ENCODE results near the gene MAPKAP1. TPM values are rescaled to one million over a fixed set of nuclear protein-coding genes. Genes with fewer than 3 reads are reported as not detected.
"Not testable (repeated sequence)": the region's sequence is repeated elsewhere in the genome, so short reads cannot be mapped to it uniquely, and the experiment has no call there.

Gene MAPKAP1
- total RNA-seq, 8 experiments from 2014 or later = 36.0 to 159 (median 58.8) TPM

DNA sequence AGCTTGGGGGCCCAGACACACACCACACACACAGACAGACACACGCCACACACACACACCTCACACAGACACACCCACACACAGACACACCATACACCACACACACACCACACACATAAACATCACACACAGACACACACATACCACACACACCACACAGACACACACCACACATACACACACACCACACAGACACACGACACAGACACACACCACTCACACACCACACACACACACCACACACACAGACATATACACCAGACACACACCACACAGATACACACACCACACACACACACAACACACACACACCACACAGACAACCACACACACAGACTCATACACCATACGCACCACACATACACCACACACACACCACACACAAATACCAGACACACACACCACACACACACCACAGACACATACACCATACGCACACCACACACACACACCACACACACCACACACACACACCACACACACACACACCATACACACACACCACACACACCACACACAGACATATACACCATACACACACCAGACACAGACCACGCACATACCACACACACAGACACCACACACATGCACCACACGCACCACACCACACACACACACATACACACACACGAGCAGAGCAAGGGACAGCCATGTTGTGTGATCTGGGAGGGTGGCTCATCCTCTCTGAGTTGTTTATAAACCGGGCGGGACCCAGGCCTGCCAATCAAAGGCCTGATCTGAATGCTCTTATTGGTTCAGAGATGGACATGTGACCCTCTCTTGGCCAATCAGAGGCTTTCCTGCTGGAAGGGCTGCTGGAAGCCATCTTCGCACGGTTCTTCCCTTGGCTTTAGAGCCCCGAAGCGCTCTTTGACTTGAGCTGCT is 297.1 kb downstream of the MAPKAP1 start:
- Histone ChIP-seq H3K27ac (no peak overlapping the region), H3K4me1 (replicated peaks in 1 of 2) (peaks cover 0 to 9% of the 10 kb centered on the region in 2 donors), H3K4me3 (no peak overlapping the region)
- ATAC-seq (replicated peaks in 6 of 8) = peak in 3 of 8 experiments; percentile 12 to 39 (median 18)
- 82 to 100% (median 100%) methylated on average over 1 to 5 of the region's 13 CpGs; no CpG with 5 or more reads in 3 of the 10 experiments for WGBS, 10 experiments
- in situ Hi-C loops (cut with MboI; ENCODE audit: low pct_unique_long_range_greater_than_20kb in 2 of 9, low sequenced_read_pairs in 9 of 9, unreplicated experiment in 9 of 9) = loop anchor here in 7 of 9 experiments (25.0 kb wide), 5 partner anchors 327 to 1077 kb away; partner anchors contain the start of gene PBX3 (in 2 of the 7)

DNA sequence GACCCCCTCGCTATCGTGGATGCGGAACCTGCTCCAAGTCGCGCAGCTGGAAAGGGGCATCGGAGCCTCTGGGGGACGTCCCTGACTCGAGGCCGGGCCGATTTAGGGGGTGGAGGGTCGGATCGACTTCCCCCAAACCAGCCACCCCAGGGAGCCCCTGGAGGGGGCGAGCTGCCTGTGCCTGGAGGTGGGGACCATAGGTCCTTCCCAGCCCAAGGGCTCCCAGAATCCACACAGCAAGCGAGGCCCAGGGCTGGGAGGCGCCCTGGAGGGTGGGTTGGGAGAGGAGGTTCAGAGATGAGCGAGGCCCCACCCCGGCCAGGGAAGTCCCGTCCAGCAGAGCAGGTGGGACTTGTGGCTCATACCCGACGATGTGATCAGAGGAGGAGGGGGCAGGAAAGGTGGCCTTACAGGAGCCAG is 297.8 kb downstream of the MAPKAP1 start:
- Histone ChIP-seq H3K4me3 (no peak overlapping the region), H3K4me1 (replicated peaks in 1 of 2) (peaks cover 0 to 9% of the 10 kb centered on the region in 2 donors), H3K27ac (no peak overlapping the region)
- WGBS, 10 experiments = 80% methylated on average over 1 of the region's 20 CpGs; no CpG with 5 or more reads in 9 of the 10 experiments
- in situ Hi-C loops (cut with MboI; ENCODE audit: low pct_unique_long_range_greater_than_20kb in 2 of 9, low sequenced_read_pairs in 9 of 9, unreplicated experiment in 9 of 9) = loop anchor here in 7 of 9 experiments (25.0 kb wide), 5 partner anchors 328 to 1078 kb away; partner anchors contain the start of gene PBX3 (in 2 of the 7)
- no peak for ATAC-seq (replicated peaks in 6 of 8)

- 15 to 100% (median 49%) methylated on average over 2 to 20 of the region's 104 CpGs; no CpG with 5 or more reads in 4 of the 10 experiments for WGBS, 10 experiments
- peak; percentile 79 to 95 (median 88) for ATAC-seq (replicated peaks in 6 of 8)
- Histone ChIP-seq H3K27ac (peak overlapping the region in 1 of 2 donors; percentile 0), H3K4me3 (peak overlapping the region; percentile 27 to 48 (median 31)), H3K4me1 (replicated peaks in 1 of 2) (peaks cover 0 to 9% of the 10 kb centered on the region in 2 donors)
- in situ Hi-C loops (cut with MboI; ENCODE audit: low pct_unique_long_range_greater_than_20kb in 2 of 9, low sequenced_read_pairs in 9 of 9, unreplicated experiment in 9 of 9) = loop anchor here in 7 of 9 experiments (25.0 kb wide), 5 partner anchors 329 to 1079 kb away; partner anchors contain the start of gene PBX3 (in 2 of the 7)
These were observed 298.8 kb downstream of the MAPKAP1 start for GRCh38 chr9:125407974-125408900.

GRCh38 chr9:125407432-125407973 is 299.5 kb downstream of the MAPKAP1 start:
- ATAC-seq (replicated peaks in 6 of 8) = peak in 6 of 8 experiments; percentile 1 to 10 (median 2)

GRCh38 chr9:125406810-125407087 is 300.3 kb downstream of the MAPKAP1 start:
- Histone ChIP-seq H3K27ac (no peak overlapping the region), H3K4me3 (no peak overlapping the region), H3K4me1 (replicated peaks in 1 of 2) (peaks cover 0 to 7% of the 10 kb centered on the region in 2 donors)
- ATAC-seq (replicated peaks in 6 of 8) = no peak
- 80 to 100% (median 91%) methylated on average over 3 to 11 of the region's 13 CpGs; no CpG with 5 or more reads in 4 of the 10 experiments for WGBS, 10 experiments
- in situ Hi-C loops (cut with MboI; ENCODE audit: low pct_unique_long_range_greater_than_20kb in 2 of 9, low sequenced_read_pairs in 9 of 9, unreplicated experiment in 9 of 9) = loop anchor here in 7 of 9 experiments (25.0 kb wide), 5 partner anchors 331 to 1081 kb away; partner anchors contain the start of gene PBX3 (in 2 of the 7)

More at GRCh38 chr9:125407432-125407973, 299.5 kb downstream of the MAPKAP1 start:
- 50 to 100% (median 65%) methylated on average over 1 to 2 of the region's 17 CpGs; no CpG with 5 or more reads in 6 of the 10 experiments for WGBS, 10 experiments
- Histone ChIP-seq H3K4me3 (peak overlapping the region; percentile 27 to 48 (median 31)), H3K27ac (no peak overlapping the region), H3K4me1 (replicated peaks in 1 of 2) (peaks cover 0 to 9% of the 10 kb centered on the region in 2 donors)
- in situ Hi-C loops (cut with MboI; ENCODE audit: low pct_unique_long_range_greater_than_20kb in 2 of 9, low sequenced_read_pairs in 9 of 9, unreplicated experiment in 9 of 9) = loop anchor here in 7 of 9 experiments (25.0 kb wide), 5 partner anchors 330 to 1080 kb away; partner anchors contain the start of gene PBX3 (in 2 of the 7)

DNA sequence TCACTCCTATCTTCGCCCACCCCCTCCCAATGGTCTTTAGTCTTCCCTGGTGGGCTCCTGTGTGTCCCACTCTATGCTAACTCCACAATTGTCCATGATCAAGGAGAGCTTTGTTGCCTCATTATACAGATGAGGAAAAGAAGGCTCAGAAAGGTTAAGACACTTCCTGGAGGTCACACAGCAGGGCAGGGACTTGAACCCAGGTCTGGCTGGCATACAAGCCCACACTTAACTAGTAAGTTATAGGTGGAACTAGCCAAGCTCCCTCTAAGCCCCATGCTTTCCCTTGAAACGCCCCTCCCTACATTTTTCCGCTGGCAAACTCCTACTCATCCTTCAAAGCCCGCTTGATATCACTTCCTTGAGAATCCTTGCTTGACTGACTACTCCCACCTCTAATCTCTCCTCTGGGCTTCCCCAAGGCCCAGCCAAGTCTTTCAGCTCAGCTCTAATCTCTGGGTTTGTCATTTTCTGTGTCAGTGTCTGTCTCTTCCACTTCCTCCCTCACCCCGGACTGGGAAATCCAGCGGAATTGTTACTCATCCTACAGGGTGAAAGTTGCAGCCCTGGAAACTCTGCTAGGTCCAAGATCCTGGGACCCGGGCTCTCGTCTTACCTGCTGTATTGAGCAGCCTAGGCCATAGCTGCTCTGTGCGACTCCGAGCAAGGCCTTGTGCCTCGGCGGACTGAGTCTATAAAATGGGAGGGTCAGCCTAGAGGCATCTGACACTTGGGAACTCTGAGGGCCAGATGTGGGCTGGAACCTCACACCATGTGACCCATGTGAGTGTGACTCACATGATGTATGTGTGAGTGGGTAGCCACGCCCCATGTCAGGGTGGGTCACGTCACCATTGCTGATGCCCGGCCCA is 300.8 kb downstream of the MAPKAP1 start:
- ATAC-seq (replicated peaks in 6 of 8) = peak in 5 of 8 experiments; percentile 4 to 71 (median 5)
- in situ Hi-C loops (cut with MboI; ENCODE audit: low pct_unique_long_range_greater_than_20kb in 2 of 9, low sequenced_read_pairs in 9 of 9, unreplicated experiment in 9 of 9) = loop anchor here in 7 of 9 experiments (25.0 kb wide), 5 partner anchors 331 to 1081 kb away; partner anchors contain the start of gene PBX3 (in 2 of the 7)

DNA sequence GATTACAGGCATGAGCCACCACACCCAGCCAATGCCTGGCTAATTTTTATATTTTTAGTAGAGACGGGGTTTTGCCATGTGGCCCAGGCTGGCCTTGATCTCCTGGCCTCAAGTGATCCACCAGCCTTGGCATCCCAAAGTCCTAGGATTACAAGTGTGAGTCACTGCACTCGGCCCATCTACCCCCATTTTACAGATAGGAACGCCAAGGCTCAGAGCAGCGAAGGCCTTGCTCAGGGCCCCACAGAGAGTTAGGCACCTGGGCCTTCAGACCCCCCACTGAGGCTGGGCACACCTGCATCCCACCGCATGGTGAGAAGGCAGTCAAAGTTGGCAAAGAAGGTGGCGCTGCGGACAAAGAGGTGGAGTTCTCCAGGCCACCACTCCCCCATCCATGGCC is 302.3 kb downstream of the MAPKAP1 start:
- ATAC-seq (replicated peaks in 6 of 8) = no peak
- in situ Hi-C loops (cut with MboI; ENCODE audit: low pct_unique_long_range_greater_than_20kb in 2 of 9, low sequenced_read_pairs in 9 of 9, unreplicated experiment in 9 of 9) = loop anchor here in 7 of 9 experiments (25.0 kb wide), 5 partner anchors 333 to 1083 kb away; partner anchors contain the start of gene PBX3 (in 2 of the 7)
- whole genome bisulfite sequencing, 10 experiments = 60 to 84% (median 80%) methylated on average over 1 to 4 of the region's 7 CpGs; no CpG with 5 or more reads in 6 of the 10 experiments

More for the DNA sequence above, 300.8 kb downstream of the MAPKAP1 start:
- 20 to 100% (median 83%) methylated on average over 1 to 7 of the region's 15 CpGs; no CpG with 5 or more reads in 2 of the 10 experiments for WGBS, 10 experiments
- no peak overlapping the region for H3K27ac ChIP-seq
- no peak overlapping the region for H3K4me3 ChIP-seq
- peaks cover 0 to 7% of the 10 kb centered on the region in 2 donors for H3K4me1 ChIP-seq (replicated peaks in 1 of 2)

DNA sequence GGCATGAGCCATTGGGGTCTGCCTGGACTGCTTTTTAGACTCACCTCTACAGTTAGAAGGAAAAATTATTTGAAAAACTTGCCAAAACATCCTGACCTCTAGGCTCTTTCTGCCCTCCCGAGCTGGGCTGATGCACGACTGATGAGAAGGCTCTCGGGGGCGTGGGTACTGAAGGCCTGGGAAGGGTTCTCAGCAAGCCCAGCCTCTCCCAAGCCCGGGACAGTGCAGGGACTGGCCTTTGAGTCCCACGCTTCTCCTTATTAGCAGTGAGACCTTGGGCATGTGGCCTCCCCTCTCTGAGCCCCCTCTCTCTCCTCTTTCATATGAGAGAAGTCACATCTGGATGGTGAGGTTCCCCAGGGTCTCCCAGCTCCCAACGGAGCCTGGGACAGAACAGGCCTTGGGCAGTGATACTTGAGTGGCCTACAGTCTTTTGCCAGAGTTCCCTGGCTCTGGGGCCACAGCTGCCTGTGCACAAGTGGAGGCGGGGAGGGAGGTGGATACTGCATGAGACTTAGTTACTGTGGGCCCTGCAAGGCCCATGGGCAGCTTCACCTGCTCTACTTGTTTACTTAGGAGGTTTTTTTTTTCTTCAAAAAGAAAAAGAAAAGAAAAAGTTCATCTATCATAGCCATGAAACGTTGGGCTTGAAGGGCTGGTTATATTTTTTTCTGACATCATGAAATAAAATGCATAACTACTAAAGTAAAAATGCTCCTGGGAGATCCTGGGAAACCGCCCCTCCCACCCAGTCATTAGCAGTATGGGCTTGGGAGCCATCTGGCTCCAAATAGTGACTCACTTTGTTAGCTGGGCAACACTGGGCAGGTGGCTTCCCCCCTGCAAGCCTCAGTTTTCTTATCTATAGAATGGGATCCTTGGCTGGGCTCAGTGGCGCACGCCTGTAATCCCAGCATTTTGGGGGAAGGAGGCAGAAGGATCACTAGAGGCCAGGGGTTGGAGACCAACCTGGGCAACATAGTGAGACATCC is 306.0 kb downstream of the MAPKAP1 start:
- H3K4me3 ChIP-seq = no peak overlapping the region
- H3K4me1 ChIP-seq (replicated peaks in 1 of 2) = no peaks in the 10 kb centered on the region
- peak in 6 of 8 experiments; percentile 21 to 86 (median 54) for ATAC-seq (replicated peaks in 6 of 8)
- WGBS, 10 experiments = 33 to 100% (median 82%) methylated on average over 2 to 7 of the region's 12 CpGs; no CpG with 5 or more reads in 2 of the 10 experiments
- in situ Hi-C loops (cut with MboI; ENCODE audit: low pct_unique_long_range_greater_than_20kb in 2 of 9, low sequenced_read_pairs in 9 of 9, unreplicated experiment in 9 of 9) = loop anchor here in 7 of 9 experiments (25.0 kb wide), 5 partner anchors 336 to 1086 kb away; partner anchors contain the start of gene PBX3 (in 2 of the 7)
- no peak overlapping the region for H3K27ac ChIP-seq

More for the DNA sequence above, 302.3 kb downstream of the MAPKAP1 start:
- H3K4me3 ChIP-seq = no peak overlapping the region
- H3K27ac ChIP-seq = no peak overlapping the region
- peaks cover 0 to 7% of the 10 kb centered on the region in 2 donors for H3K4me1 ChIP-seq (replicated peaks in 1 of 2)

DNA sequence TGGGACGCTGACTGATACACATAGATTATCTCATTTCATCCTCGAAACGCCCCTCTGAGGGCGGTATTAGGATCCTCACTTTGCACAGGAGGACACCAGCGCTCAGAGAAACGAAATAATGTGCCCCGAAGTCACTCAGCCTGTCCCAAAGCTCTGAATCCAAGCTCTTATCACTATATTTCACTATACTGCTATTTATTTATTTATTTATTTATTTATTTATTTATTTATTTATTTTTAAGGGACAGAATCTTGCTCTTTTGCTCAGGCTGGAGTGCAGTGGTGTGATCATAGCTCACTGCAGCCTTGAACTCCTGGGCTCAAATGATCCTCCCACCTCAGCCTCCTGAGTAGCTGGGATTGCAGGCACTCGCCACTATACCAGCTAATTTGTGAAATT is 306.8 kb downstream of the MAPKAP1 start:
- H3K4me3 ChIP-seq; H3K4me1 ChIP-seq (replicated peaks in 1 of 2); H3K27ac ChIP-seq; ATAC-seq (replicated peaks in 6 of 8): not testable (repeated sequence)
- 80 to 100% (median 100%) methylated on average over 1 to 5 of the region's 8 CpGs; no CpG with 5 or more reads in 1 of the 10 experiments for WGBS, 10 experiments
- in situ Hi-C loops (cut with MboI; ENCODE audit: low pct_unique_long_range_greater_than_20kb in 2 of 9, low sequenced_read_pairs in 9 of 9, unreplicated experiment in 9 of 9) = loop anchor here in 7 of 9 experiments (25.0 kb wide), 5 partner anchors 337 to 1087 kb away; partner anchors contain the start of gene PBX3 (in 2 of the 7)

DNA sequence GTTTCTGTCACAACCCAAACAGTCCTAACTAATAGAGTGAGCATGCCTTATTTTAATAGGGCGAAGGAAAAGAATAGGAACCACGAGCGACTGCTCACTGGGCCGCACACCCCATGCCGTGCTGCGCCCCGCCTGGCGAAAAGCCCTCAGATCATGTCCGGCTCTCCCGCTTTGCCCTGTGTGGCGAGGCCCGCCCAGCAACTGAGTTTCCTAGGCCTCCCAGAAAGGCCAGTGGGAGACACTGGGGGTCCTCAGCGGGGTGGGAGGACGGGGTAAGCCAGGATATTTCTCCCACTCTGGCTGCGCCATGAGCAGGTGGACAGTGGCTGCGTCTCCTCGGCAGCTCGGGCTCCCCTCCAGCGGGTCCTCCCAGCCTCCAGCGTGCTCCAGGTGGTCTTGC is 307.3 kb downstream of the MAPKAP1 start:
- Histone ChIP-seq H3K4me1 (replicated peaks in 1 of 2) (no peaks in the 10 kb centered on the region), H3K27ac (no peak overlapping the region), H3K4me3 (no peak overlapping the region)
- no peak for ATAC-seq (replicated peaks in 6 of 8)
- in situ Hi-C loops (cut with MboI; ENCODE audit: low pct_unique_long_range_greater_than_20kb in 2 of 9, low sequenced_read_pairs in 9 of 9, unreplicated experiment in 9 of 9) = loop anchor here in 7 of 9 experiments (25.0 kb wide), 5 partner anchors 338 to 1088 kb away; partner anchors contain the start of gene PBX3 (in 2 of the 7)
- 40 to 97% methylated on average over 4 to 17 of the region's 20 CpGs; no CpG with 5 or more reads in 8 of the 10 experiments for WGBS, 10 experiments
